OCI-LY3 (cell line): ENCODE data around the gene AK2.

ENCODE experiments used
- CTCF ChIP-seq: fragments of 200-600, 300-600 bp; sonication (generic); IDR thresholded peaks from 2 replicates; pipeline ENCODE4 v1.5.1; 2014; ENCODE audit warnings: antibody characterized with exemption, low read length, low read depth
- EZH2phosphoT487 ChIP-seq: fragments of 200-600 bp; shearing (Covaris generic); IDR thresholded peaks from 2 replicates; pipeline ENCODE4 v1.6.1; 2018; ENCODE audit warnings: antibody characterized with exemption, mixed run types, low read depth

- no peak for TF ChIP-seq EZH2phosphoT487
- no peak for TF ChIP-seq CTCF
Measured at GRCh38 chr1:32972814-32973428, 63.8 kb downstream of the AK2 start.
